Stimulated activated CD4-positive, alpha-beta T cell treated with anti-CD3 and anti-CD28 coated beads, Interleukin-1b, Interleukin-23, amount 100 ng/mL, for 24 hours (primary cell): ENCODE data around the gene SLC5A1.
"Not testable (repeated sequence)": the region's sequence is repeated elsewhere in the genome, so short reads cannot be mapped to it uniquely, and the experiment has no call there.

ENCODE experiments used
- DNase-seq, 4 experiments: peaks; one replicate each; pipeline ENCODE4 v3.0.0-alpha.2; 2020; ENCODE audit warnings: low read depth in 4 of 4, low spot score in 1 of 4

The SLC5A1 gene

DNA sequence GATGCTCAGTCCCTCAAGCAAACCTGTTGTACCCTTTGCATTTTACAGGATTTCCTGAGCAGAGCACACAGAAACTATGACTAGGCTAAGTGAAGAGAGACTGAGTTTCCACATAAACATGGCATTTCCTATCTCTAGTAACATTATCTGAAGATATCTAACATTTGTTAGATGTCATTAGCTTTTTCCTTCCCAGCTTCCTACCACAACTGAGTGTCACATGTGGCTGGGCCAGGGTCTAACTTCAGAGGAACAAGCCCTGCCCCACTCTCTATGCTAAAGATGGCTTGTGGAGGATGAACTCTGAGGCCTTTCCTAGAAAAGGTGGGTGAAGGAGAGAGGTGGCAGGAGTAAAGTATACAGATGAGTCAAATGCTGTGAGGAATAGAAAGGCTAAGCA lies 99.5 kb downstream of the SLC5A1 start:
- DNase-seq, result no peak

DNA sequence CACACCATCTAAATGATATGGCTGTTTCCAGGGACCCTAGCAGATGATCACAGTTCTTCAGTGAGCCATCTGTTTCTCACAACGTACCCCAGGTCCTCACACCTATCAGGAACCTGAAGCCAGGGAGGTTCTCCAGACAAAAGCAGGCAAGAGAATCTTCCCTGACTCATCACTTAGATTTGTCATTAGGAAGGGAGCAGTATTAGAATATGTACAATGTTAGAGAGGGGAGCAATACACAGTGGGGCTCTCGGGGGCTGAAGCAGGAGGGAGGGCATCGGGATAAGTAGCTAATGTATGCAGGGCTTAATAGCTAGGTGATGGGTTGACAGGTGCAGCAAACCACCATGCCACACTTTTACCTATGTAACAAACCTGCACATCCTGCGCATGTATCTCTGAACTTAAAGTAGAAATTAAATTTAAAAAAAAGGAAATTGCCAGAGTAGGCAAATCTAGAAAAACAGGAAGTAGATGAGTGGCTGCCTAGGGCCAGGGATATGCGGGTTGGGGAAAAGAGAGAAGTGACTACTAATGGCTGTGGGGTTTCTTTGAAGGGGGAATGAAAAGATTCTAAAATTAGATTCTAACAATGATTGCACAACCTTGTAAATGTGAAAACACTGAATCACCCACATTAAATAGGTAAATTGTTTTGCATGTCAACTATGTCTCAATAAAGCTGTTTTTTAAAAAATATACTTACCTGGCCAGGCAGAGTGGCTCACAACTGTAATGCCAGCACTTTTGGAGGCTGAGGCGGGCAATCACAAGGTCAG lies 101.6 kb downstream of the SLC5A1 start:
- DNase-seq, result no peak

DNA sequence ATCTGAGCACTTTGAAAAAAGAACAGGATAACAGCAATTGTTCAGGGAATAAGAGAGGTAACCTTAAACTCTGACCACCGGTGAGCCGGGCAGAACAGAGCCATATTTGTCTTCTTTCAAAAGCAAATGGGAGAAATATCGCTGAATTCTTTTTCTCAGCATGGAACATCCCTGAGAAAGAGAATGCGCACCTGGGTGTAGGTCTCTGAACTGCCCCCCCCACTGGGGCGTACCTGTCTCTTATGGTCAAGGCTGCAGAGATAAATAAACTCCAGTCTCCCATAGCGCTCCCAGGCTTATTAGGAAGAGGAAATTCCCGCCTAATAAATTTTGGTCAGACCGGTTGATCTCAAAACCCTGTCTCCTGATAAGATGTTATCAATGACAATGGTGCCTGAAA lies 104.1 kb downstream of the SLC5A1 start:
- DNase-seq, result not testable (repeated sequence)

DNA sequence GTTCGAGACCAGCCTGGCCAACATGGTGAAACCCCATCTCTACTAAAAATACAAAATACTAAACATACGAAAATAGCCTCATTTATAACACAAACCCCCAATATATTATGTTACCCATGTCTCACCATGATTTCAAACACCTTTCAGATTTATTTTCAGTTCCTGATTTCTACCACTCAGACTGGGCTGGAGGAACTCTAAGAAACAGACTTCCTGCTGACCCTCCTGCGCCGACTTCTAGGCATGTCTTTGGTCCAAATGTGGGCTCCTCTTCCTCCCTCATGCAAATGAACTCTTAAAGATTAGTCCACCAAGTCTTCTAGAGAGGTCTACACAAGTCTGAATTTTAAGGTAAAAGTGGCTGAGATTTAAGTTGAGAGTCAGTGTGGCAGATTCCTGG lies 105.3 kb downstream of the SLC5A1 start:
- DNase-seq, result not testable (repeated sequence)

DNA sequence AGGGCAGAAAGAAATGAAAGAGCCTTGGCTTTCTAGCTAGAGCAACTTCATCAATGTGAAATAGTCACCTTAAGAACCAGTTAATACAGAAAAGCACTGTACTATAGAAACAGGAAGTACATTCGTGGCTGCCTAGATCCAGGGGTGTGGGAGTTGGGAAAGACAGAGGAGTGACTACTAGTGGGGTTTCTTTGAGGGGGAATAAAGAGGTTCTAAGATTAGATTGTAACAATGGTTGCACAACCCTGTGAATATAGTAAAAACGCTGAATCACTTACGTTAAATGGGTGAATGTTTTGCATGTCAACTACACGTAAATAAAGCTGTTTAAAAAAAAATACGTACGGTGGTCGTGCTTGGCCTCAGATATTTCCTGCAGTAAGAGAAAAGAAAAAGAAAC lies 107.6 kb downstream of the SLC5A1 start:
- DNase-seq, result not testable (repeated sequence)

DNA sequence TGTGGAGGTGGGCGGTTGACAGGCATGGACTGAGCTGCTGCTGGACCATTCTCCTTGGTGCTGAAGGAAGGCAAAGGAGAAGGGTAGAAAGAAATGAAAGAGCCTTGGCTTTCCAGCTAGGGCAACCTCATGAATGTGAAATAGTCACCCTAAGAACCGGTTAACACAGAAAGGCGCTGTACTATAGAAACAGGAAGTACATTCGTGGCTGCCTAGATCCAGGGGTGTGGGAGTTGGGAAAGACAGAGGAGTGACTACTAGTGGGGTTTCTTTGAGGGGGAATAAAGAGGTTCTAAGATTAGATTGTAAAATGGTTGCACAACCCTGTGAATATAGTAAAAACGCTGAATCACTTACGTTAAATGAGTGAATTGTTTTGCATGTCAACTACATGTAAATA lies 108.6 kb downstream of the SLC5A1 start:
- DNase-seq, result not testable (repeated sequence)

DNA sequence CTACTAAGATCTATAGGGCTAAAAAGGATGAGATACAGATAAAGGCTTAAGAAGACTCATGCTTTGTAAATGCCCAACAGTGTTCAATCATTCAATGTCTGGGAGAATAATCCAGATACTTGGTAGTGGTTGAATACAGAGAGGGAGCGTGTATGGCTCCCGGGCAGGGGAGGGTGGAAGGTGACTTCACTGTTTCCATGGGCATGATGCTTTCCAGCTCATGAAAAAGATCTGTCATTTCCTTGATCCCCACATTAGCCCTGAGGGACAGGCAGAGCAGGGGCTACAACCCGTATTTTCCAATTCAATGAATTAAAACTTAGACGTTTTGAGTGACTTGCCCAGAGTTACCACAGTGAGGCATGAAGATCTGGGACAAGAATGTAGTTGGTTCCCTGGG lies 111.7 kb downstream of the SLC5A1 start:
- not testable (repeated sequence) for DNase-seq

DNA sequence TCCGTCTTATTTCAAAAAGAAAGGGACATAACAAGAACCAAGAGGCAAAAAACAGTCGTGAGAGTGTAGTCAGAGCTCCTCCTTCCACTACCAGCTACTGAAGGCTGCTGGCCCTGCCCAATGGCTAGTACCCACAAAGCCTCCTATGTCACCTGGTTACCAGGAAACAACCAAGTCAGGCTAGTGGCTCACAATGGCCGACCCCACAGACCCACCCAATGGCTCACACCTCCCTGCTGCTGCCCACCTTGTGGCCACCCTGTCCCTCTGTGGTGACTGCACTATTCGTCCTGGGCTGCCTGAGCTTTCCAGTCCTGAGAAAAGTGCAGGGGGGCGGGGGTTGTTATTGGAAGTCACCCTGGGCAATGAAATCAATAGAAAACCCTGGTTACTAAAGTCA lies 114.6 kb downstream of the SLC5A1 start:
- not testable (repeated sequence) for DNase-seq

DNA sequence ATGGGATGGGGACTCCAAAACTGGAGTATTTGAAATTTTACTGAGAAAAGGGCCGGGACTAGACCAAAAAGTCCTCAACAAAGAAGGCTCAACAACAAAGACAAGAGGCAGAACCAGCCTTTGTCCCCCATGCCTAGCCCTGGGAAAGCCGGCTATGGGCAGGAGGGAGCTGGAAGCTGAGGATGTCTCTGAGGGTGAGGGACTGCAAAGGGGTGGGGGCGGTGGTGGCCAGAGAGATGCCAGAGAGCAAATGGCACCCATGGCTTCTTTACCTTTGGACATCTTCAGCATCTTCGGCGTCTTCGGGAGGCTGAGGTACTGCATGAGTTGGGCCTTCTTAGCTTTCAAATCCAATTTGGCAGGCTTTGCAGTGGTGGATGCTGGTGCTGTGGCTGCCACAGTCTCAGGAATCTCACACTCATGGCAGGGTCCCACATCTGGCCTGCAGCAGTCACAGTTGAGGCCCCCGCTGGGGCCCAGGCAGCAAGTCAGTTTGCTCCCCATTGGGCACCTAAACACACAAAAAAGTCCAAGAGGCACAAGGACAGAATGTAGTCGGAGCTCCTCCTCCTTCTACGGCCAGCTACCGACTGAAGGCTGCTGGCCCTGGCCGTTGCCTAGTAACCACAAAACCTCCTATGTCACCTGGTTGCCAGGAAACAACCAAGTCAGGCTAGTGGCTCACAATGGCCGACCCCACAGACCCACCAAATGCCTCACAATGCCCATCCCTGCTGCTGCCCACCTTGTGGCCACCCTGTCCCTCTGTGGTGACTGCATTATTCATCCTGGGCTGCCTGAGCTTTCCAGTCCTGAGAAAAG lies 115.9 kb downstream of the SLC5A1 start, which contains the start of gene C22orf42:
C22orf42 (minus strand) TSS at position 592 of the 822 bp plus-strand sequence; CDS start at position 504, 88 bp downstream.
- DNase-seq, result no peak

DNA sequence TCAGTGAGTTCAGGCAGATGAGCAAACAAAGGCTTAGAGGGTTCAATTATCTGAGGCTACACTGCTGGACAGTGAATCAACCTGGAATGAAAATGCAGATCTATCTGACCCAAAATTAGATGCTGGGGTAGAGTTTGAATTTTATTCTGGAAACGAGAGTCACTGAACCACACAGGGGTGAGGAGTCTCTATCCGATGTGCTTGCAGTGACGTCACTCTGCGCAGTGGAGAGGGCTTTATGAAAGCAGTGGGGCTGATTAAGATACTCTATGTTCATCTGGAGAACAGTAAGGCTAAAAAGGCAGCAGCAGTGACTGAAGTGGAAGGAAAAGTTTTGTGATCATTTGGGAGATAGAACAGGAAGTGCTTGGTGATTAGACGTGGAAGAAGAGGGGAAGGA lies 117.3 kb downstream of the SLC5A1 start:
- DNase-seq, result not testable (repeated sequence)
